Activated T-helper 1 cell treated with Interleukin-2 at 50 U/mL for 16 hours (primary cell): ENCODE results near the gene GPHN.
A peak's percentile ranks its signal among the peaks of the same experiment; 100 is the strongest.

Experiments
- DNase-seq: peaks from one replicate; pipeline ENCODE4 v3.0.0-alpha.2; 2020; ENCODE audit warnings: low read depth

The GPHN gene

GRCh38 chr14:66507722-66508546 lies at the start of gene GPHN:
TSS of gene GPHN (plus strand) at chr14:66508147.
- peak; percentile 80 for DNase-seq

GRCh38 chr14:66459603-66460002 lies 48.3 kb upstream of the GPHN start:
- no peak for DNase-seq

- DNase-seq = no peak
Observed at GRCh38 chr14:66464261-66464660, 43.7 kb upstream of the GPHN start.

GRCh38 chr14:66468778-66469367 lies 39.1 kb upstream of the GPHN start:
- DNase-seq = no peak

GRCh38 chr14:66471584-66471983 lies 36.4 kb upstream of the GPHN start:
- DNase-seq = no peak

- DNase-seq = no peak
Observed at GRCh38 chr14:66472251-66472650, 35.7 kb upstream of the GPHN start.

GRCh38 chr14:66473223-66473622 lies 34.7 kb upstream of the GPHN start:
- DNase-seq = no peak

- DNase-seq = no peak
Observed at GRCh38 chr14:66476964-66477363, 31.0 kb upstream of the GPHN start.

GRCh38 chr14:66477567-66477966 lies 30.4 kb upstream of the GPHN start:
- DNase-seq = no peak

- DNase-seq = no peak
Observed at GRCh38 chr14:66482873-66483272, 25.1 kb upstream of the GPHN start.

GRCh38 chr14:66483322-66483721 lies 24.6 kb upstream of the GPHN start:
- DNase-seq = no peak

- no peak for DNase-seq
Observed at GRCh38 chr14:66485029-66485428, 22.9 kb upstream of the GPHN start.

GRCh38 chr14:66485910-66486421 lies 22.0 kb upstream of the GPHN start, which contains the start of gene CCDC196:
TSS of gene CCDC196 (plus strand) at chr14:66486371. CDS start at chr14:66486503, 132 bp downstream.
- DNase-seq = no peak

- DNase-seq = no peak
Observed at GRCh38 chr14:66487164-66487563, 20.8 kb upstream of the GPHN start.

- no peak for DNase-seq
Observed at GRCh38 chr14:66490143-66491111, 17.5 kb upstream of the GPHN start.

GRCh38 chr14:66493750-66494149 lies 14.2 kb upstream of the GPHN start:
- no peak for DNase-seq

- DNase-seq = no peak
Observed at GRCh38 chr14:66495218-66496098, 12.5 kb upstream of the GPHN start.

GRCh38 chr14:66496188-66496807 lies 11.6 kb upstream of the GPHN start:
- no peak for DNase-seq

- DNase-seq = no peak
Observed at GRCh38 chr14:66496911-66497310, 11.0 kb upstream of the GPHN start.

GRCh38 chr14:66498311-66498710 lies 9.6 kb upstream of the GPHN start:
- no peak for DNase-seq

- no peak for DNase-seq
Observed at GRCh38 chr14:66501592-66501991, 6.4 kb upstream of the GPHN start.
